Osteoblast (primary cell): ENCODE results near the gene SH3D19. TPM values are rescaled to one million over a fixed set of nuclear protein-coding genes. Genes with fewer than 3 reads are reported as not detected.
"Not testable (repeated sequence)": the region's sequence is repeated elsewhere in the genome, so short reads cannot be mapped to it uniquely, and the experiment has no call there.

Source experiments
- DNase-seq: peaks from one replicate; pipeline ENCODE4 v3.0.0; 2011; ENCODE audit warnings: low spot score, mixed read lengths; ENCODE audit not compliant: insufficient read length; ENCODE audit errors: missing footprints
- H2AFZ ChIP-seq: 2 replicates; pipeline ENCODE4 v1.6.0; 2011; ENCODE audit warnings: mild to moderate bottlenecking, low read length
- H3K27ac ChIP-seq: 2 replicates; pipeline ENCODE4 v1.5.1; 2011; ENCODE audit warnings: mild to moderate bottlenecking, low read depth, low read length, moderate library complexity
- H3K27me3 ChIP-seq: 2 replicates; pipeline ENCODE4 v1.6.0; 2012; ENCODE audit warnings: mild to moderate bottlenecking, control low read depth, inconsistent platforms, low read length, moderate library complexity; ENCODE audit not compliant: insufficient read depth
- H3K36me3 ChIP-seq: 2 replicates; pipeline ENCODE4 v1.5.1; 2011; ENCODE audit warnings: mild to moderate bottlenecking, low read length, control low read depth, moderate library complexity; ENCODE audit not compliant: insufficient read depth
- H3K4me1 ChIP-seq: 2 replicates; pipeline ENCODE4 v1.5.1; 2011; ENCODE audit warnings: mild to moderate bottlenecking, low read length, control low read depth, moderate library complexity; ENCODE audit not compliant: insufficient read depth
- H3K4me2 ChIP-seq: 2 replicates; pipeline ENCODE4 v1.6.0; 2011; ENCODE audit warnings: mild to moderate bottlenecking, low read length; ENCODE audit not compliant: insufficient read depth
- H3K4me3 ChIP-seq: fragments of 200-600 bp; sonication (generic); 3 replicates; pipeline ENCODE4 v1.5.1; 2012; ENCODE audit warnings: mild to moderate bottlenecking, low read length, inconsistent platforms; ENCODE audit not compliant: insufficient read depth
- H3K79me2 ChIP-seq: 2 replicates; pipeline ENCODE4 v1.6.0; 2012; ENCODE audit warnings: mild to moderate bottlenecking, low read length, control low read depth, inconsistent platforms; ENCODE audit not compliant: insufficient read depth
- H3K9me3 ChIP-seq: 2 replicates; pipeline ENCODE4 v1.5.1; 2011; ENCODE audit warnings: low read depth, low read length, control low read depth
- H4K20me1 ChIP-seq: 2 replicates; pipeline ENCODE4 v1.6.0; 2012; ENCODE audit warnings: mild to moderate bottlenecking, low read length, control low read depth; ENCODE audit not compliant: insufficient read depth
- total RNA-seq: library from RNA; depleted of rRNA; stranded (reverse); fragments of >200 nt; gene quantifications from 2 replicates; pipeline ENCODE4 v1.2.3, GENCODE V29; 2012
- TF ChIP-seq, protein P1 (sequence below): IDR thresholded peaks from 2 replicates; pipeline ENCODE4 v1.5.1; 2011; ENCODE audit warnings: mild to moderate bottlenecking, low read depth, low read length, moderate library complexity; ENCODE audit errors: extremely low read depth

Gene SH3D19
- total RNA-seq, 1 donor: 74.9 TPM

DNA sequence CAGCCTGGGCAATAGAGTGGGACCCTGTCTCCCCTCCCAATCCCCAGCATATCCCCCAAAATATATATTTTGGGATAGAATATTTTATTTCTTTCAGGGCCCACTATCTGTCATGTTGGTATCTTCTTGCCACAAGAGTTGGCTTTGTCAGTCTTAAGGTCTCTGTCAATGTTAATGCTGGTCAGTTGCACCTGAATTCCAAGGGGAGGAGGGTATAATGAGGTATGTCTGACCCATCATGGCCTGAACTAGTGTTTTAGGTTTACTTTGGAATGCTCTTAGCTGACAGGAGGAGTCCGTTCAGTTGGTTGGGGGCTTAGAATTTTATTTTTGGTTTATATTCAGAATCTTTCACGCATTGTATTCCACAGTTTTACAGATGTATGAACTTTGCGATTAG, 232.2 kb downstream of the SH3D19 start:
- no peak overlapping the region for H3K27ac ChIP-seq
- no peaks in the 10 kb centered on the region for H3K36me3 ChIP-seq
- no peak for DNase-seq
- no peak overlapping the region for H3K4me2 ChIP-seq
- H3K79me2 ChIP-seq: no peaks in the 10 kb centered on the region
- no peak overlapping the region for H2AFZ ChIP-seq
- no peaks in the 10 kb centered on the region for H3K9me3 ChIP-seq
- H3K27me3 ChIP-seq: no peaks in the 10 kb centered on the region
- H3K4me3 ChIP-seq: no peak overlapping the region
- H3K4me1 ChIP-seq: no peaks in the 10 kb centered on the region
- TF ChIP-seq, protein P1, sequence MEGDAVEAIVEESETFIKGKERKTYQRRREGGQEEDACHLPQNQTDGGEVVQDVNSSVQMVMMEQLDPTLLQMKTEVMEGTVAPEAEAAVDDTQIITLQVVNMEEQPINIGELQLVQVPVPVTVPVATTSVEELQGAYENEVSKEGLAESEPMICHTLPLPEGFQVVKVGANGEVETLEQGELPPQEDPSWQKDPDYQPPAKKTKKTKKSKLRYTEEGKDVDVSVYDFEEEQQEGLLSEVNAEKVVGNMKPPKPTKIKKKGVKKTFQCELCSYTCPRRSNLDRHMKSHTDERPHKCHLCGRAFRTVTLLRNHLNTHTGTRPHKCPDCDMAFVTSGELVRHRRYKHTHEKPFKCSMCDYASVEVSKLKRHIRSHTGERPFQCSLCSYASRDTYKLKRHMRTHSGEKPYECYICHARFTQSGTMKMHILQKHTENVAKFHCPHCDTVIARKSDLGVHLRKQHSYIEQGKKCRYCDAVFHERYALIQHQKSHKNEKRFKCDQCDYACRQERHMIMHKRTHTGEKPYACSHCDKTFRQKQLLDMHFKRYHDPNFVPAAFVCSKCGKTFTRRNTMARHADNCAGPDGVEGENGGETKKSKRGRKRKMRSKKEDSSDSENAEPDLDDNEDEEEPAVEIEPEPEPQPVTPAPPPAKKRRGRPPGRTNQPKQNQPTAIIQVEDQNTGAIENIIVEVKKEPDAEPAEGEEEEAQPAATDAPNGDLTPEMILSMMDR: no peak
- no peaks in the 10 kb centered on the region for H4K20me1 ChIP-seq

DNA sequence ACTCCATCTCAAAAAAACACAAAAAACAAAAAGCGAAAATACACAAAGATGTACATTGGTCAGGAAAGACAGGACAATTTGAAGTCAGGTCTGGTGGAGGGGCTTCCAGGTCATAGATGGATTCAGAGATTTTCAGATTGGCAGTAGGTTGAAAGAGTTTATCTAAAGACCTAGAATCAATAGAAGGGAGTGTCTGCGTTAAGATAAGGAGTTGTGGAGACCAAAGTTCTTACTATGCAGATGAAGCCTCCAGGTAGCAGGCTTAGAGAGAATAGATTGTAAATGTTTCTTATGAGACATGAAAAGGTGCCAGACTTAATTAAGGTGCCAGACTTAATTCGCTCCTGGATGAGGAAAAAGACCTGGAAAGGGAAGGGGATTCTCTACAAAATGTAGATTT, 232.9 kb downstream of the SH3D19 start:
- no peaks in the 10 kb centered on the region for H3K79me2 ChIP-seq
- H3K9me3 ChIP-seq: no peaks in the 10 kb centered on the region
- peaks cover 2% of the 10 kb centered on the region for H3K27me3 ChIP-seq
- H3K27ac ChIP-seq: no peak overlapping the region
- no peak overlapping the region for H3K4me2 ChIP-seq
- no peaks in the 10 kb centered on the region for H4K20me1 ChIP-seq
- no peak overlapping the region for H2AFZ ChIP-seq
- no peaks in the 10 kb centered on the region for H3K36me3 ChIP-seq
- DNase-seq: no peak
- H3K4me1 ChIP-seq: no peaks in the 10 kb centered on the region
- no peak overlapping the region for H3K4me3 ChIP-seq
- TF ChIP-seq, protein P1: no peak

DNA sequence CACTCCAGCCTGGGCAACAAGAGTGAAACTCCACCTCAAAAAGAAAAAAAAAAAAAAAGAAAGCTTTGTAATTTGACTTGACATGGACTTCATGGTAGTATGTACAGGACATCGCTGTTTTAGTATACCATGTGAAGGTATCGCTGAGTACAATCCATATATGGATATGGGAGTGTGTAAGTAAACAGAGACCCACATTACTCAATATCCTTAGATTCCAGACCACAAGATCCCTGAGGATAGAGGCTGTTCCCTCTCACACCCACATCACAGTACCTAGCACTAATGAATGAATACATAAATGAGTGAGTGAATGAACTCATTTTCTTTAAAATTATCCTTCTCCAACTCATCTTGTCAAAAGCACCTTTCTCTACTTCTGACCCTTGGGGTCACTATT, 234.4 kb downstream of the SH3D19 start:
- DNase-seq: peak; percentile 55
- no peaks in the 10 kb centered on the region for H3K9me3 ChIP-seq
- no peak overlapping the region for H3K4me2 ChIP-seq
- H2AFZ ChIP-seq: no peak overlapping the region
- H3K79me2 ChIP-seq: no peaks in the 10 kb centered on the region
- H3K27me3 ChIP-seq: peaks cover 3% of the 10 kb centered on the region
- TF ChIP-seq, protein P1: no peak
- no peaks in the 10 kb centered on the region for H4K20me1 ChIP-seq
- H3K27ac ChIP-seq: no peak overlapping the region
- no peaks in the 10 kb centered on the region for H3K36me3 ChIP-seq
- no peak overlapping the region for H3K4me3 ChIP-seq
- H3K4me1 ChIP-seq: no peaks in the 10 kb centered on the region

DNA sequence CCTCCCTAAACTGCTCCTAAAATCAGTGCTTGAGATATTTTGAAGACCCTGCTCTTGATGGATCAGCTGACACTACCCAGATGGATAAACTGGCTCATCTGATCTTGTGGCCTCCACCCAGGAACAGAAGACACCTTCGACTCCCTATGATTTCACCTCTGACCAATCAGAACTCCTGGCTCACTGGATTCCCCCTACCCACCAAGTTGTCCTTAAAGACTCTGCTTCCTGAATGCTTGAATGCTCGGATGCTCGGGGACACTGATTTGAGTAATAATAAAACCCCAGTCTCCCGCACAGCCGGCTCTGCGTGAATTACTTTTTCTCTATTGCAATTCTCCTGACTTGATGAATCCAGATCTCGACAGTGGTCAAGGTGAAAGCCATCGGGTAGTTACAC, 237.9 kb downstream of the SH3D19 start:
- no peak for DNase-seq
- Histone ChIP-seq H4K20me1 (no peaks in the 10 kb centered on the region), H2AFZ (no peak overlapping the region), H3K4me1 (no peaks in the 10 kb centered on the region), H3K27me3 (peaks cover 3% of the 10 kb centered on the region), H3K4me2 (no peak overlapping the region), H3K9me3 (no peaks in the 10 kb centered on the region), H3K79me2 (no peaks in the 10 kb centered on the region), H3K27ac (no peak overlapping the region), H3K36me3 (no peaks in the 10 kb centered on the region), H3K4me3 (no peak overlapping the region)
- TF ChIP-seq, protein P1: no peak

DNA sequence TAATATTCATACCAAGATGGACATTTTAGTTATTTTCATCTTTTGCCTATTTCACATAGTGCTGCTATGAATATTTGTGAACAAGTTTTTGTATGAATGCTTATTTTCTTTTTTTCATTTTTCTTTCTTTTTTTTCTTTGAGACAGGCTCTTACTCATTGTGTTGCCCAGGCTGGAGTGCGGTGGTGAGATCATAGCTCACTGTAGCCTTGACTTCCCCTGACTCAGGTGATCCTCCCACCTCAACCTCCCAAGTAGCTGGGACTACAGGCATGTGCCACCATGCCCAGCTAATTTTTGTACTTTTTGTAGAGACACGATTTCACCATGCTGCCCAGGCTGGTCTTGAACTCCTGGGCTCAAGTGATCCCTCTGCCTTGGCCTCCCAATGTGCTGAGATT, 247.4 kb downstream of the SH3D19 start:
- DNase-seq, H2AFZ ChIP-seq, H3K9me3 ChIP-seq, H3K4me1 ChIP-seq, H3K36me3 ChIP-seq, H4K20me1 ChIP-seq, H3K4me3 ChIP-seq, H3K27ac ChIP-seq, H3K27me3 ChIP-seq, H3K4me2 ChIP-seq, H3K79me2 ChIP-seq: not testable (repeated sequence)
